Measurements from ENCODE around the gene SULT1C4.
"Not testable (repeated sequence)": the region's sequence is repeated elsewhere in the genome, so short reads cannot be mapped to it uniquely, and the experiment has no call there.

Gene SULT1C4

GRCh38 chr2:108355906-108356734, 21.6 kb upstream of the SULT1C4 start:
- no peak for DNase-seq (ENCODE audit: low spot score)
- no peaks in the 10 kb centered on the region for H3K9me3 ChIP-seq (ENCODE audit: severe bottlenecking)
- no peak overlapping the region for H3K27ac ChIP-seq (ENCODE audit: poor library complexity, severe bottlenecking)
- TF ChIP-seq CTCF (IDR thresholded peaks at IDR 0.05; ENCODE audit: poor library complexity, severe bottlenecking), result no peak
- no peaks in the 10 kb centered on the region for H3K27me3 ChIP-seq (ENCODE audit: insufficient read depth, poor library complexity, severe bottlenecking)
- H3K4me3 ChIP-seq (ENCODE audit: severe bottlenecking), result no peak overlapping the region
- no peak for ATAC-seq (ENCODE audit: low read depth)
- H3K4me1 ChIP-seq (ENCODE audit: insufficient read depth, poor library complexity, severe bottlenecking), result no peaks in the 10 kb centered on the region
- no peaks in the 10 kb centered on the region for H3K36me3 ChIP-seq (ENCODE audit: low read depth)

GRCh38 chr2:108359336-108359735, 18.4 kb upstream of the SULT1C4 start:
- DNase-seq (ENCODE audit: low spot score); H3K27ac ChIP-seq (ENCODE audit: poor library complexity, severe bottlenecking); ATAC-seq (ENCODE audit: low read depth); H3K4me3 ChIP-seq (ENCODE audit: severe bottlenecking); H3K4me1 ChIP-seq (ENCODE audit: insufficient read depth, poor library complexity, severe bottlenecking); H3K36me3 ChIP-seq (ENCODE audit: low read depth); H3K9me3 ChIP-seq (ENCODE audit: severe bottlenecking); H3K27me3 ChIP-seq (ENCODE audit: insufficient read depth, poor library complexity, severe bottlenecking): not testable (repeated sequence)

- no peaks in the 10 kb centered on the region for H3K36me3 ChIP-seq (ENCODE audit: low read depth)
- no peak for DNase-seq (ENCODE audit: low spot score)
- no peaks in the 10 kb centered on the region for H3K27me3 ChIP-seq (ENCODE audit: insufficient read depth, poor library complexity, severe bottlenecking)
- no peak overlapping the region for H3K4me3 ChIP-seq (ENCODE audit: severe bottlenecking)
- H3K9me3 ChIP-seq (ENCODE audit: severe bottlenecking), result peaks cover 5% of the 10 kb centered on the region
- TF ChIP-seq CTCF (IDR thresholded peaks at IDR 0.05; ENCODE audit: poor library complexity, severe bottlenecking), result no peak
- ATAC-seq (ENCODE audit: low read depth), result no peak
- H3K27ac ChIP-seq (ENCODE audit: poor library complexity, severe bottlenecking), result no peak overlapping the region
- peaks cover 8% of the 10 kb centered on the region for H3K4me1 ChIP-seq (ENCODE audit: insufficient read depth, poor library complexity, severe bottlenecking)
These were observed 16.8 kb upstream of the SULT1C4 start for GRCh38 chr2:108360776-108361468.

- Histone ChIP-seq H3K9me3 (ENCODE audit: severe bottlenecking) (peaks cover 5% of the 10 kb centered on the region), H3K4me1 (ENCODE audit: insufficient read depth, poor library complexity, severe bottlenecking) (peaks cover 8% of the 10 kb centered on the region), H3K27me3 (ENCODE audit: insufficient read depth, poor library complexity, severe bottlenecking) (no peaks in the 10 kb centered on the region), H3K4me3 (ENCODE audit: severe bottlenecking) (no peak overlapping the region), H3K36me3 (ENCODE audit: low read depth) (no peaks in the 10 kb centered on the region), H3K27ac (ENCODE audit: poor library complexity, severe bottlenecking) (peak overlapping the region; percentile 12)
- DNase-seq (ENCODE audit: low spot score) (no peak), ATAC-seq (ENCODE audit: low read depth) (no peak; the same call in 2 of the 3 replicates)
- TF ChIP-seq CTCF (IDR thresholded peaks at IDR 0.05; ENCODE audit: poor library complexity, severe bottlenecking), result no peak
These were observed 14.5 kb upstream of the SULT1C4 start for GRCh38 chr2:108363024-108363907.

- Histone ChIP-seq H3K27me3 (ENCODE audit: insufficient read depth, poor library complexity, severe bottlenecking) (no peaks in the 10 kb centered on the region), H3K9me3 (ENCODE audit: severe bottlenecking) (peaks cover 5% of the 10 kb centered on the region), H3K4me3 (ENCODE audit: severe bottlenecking) (no peak overlapping the region), H3K4me1 (ENCODE audit: insufficient read depth, poor library complexity, severe bottlenecking) (peaks cover 8% of the 10 kb centered on the region), H3K36me3 (ENCODE audit: low read depth) (no peaks in the 10 kb centered on the region), H3K27ac (ENCODE audit: poor library complexity, severe bottlenecking) (peak overlapping the region; percentile 12)
- TF ChIP-seq CTCF (IDR thresholded peaks at IDR 0.05; ENCODE audit: poor library complexity, severe bottlenecking), result no peak
- DNase-seq (ENCODE audit: low spot score) (no peak), ATAC-seq (ENCODE audit: low read depth) (no peak)
These were observed 13.9 kb upstream of the SULT1C4 start for GRCh38 chr2:108363908-108364225.
